GM12878 (cell line): ENCODE measurements around the gene RTN4. TPM values are rescaled to one million over a fixed set of nuclear protein-coding genes. Genes with fewer than 3 reads are reported as not detected.

Source experiments
- ATAC-seq: fragments of 200-7000 bp; cut with Tn5 transposase; 3 replicates; pipeline ENCODE4 v1.9.1; 2020; ENCODE audit warnings: mild to moderate bottlenecking, moderate library complexity
- BruUV-seq: library from RNA; stranded (reverse); fragments of 400-500 nt; replicated peaks from 2 replicates; lab custom pipeline; 2021; lab: Mats Ljungman, UMichigan
- CTCF ChIA-PET: fragments of 300-600 bp; sonication (Branson Sonifier 250); formaldehyde crosslinking; extraction: SDS; loops from one replicate; lab custom pipeline; 2021; ENCODE audit warnings: inconsistent platforms; lab: Yijun Ruan, JAX
- POLR2A ChIA-PET: fragments of 350-600 bp; formaldehyde crosslinking; extraction: SDS; loops from one replicate; lab custom pipeline; 2021; ENCODE audit warnings: inconsistent platforms; lab: Charles Lee
- RAD21 ChIA-PET: fragments of 300-600 bp; sonication (Branson Sonifier 250); formaldehyde crosslinking; loops from one replicate; lab custom pipeline; 2023; ENCODE audit warnings: antibody characterized with exemption; ENCODE audit not compliant: unreplicated experiment; lab: Charles Lee
- SMC1A ChIA-PET: fragments of 300-600 bp; sonication (Branson Sonifier 250); formaldehyde crosslinking; loops from one replicate; lab custom pipeline; 2023; ENCODE audit not compliant: unreplicated experiment, uncharacterized antibody; lab: Charles Lee
- DNase-seq: peaks from one replicate; pipeline ENCODE4 v3.0.0-alpha.2; 2011; ENCODE audit warnings: low read depth, low spot score
- FAIRE-seq: peaks from 3 replicates; lab custom pipeline; 2011; peaks lifted over from hg19 to GRCh38; lab: Jason Lieb, UNC
- H2AFZ ChIP-seq: 2 replicates; pipeline ENCODE4 v1.6.0; 2011; ENCODE audit warnings: low read depth, low read length, control low read depth; ENCODE audit not compliant: control insufficient read depth
- H3K27ac ChIP-seq: 2 replicates; pipeline ENCODE4 v1.5.1; 2011; ENCODE audit warnings: control low read depth; ENCODE audit not compliant: control insufficient read depth, insufficient read depth
- H3K27me3 ChIP-seq, 2 experiments: replicated peaks in 1 of 2; 2 replicates each; pipeline versions ENCODE4 v1.6.0 to v1.6.1; 2011; ENCODE audit warnings: low read length in 1 of 2; ENCODE audit not compliant: control insufficient read depth in 2 of 2, insufficient read depth in 2 of 2
- H3K36me3 ChIP-seq, 2 experiments: 2 replicates each; pipeline ENCODE4 v1.5.1; 2011; ENCODE audit warnings: low read length in 1 of 2; ENCODE audit not compliant: control insufficient read depth in 2 of 2, insufficient read depth in 2 of 2
- H3K4me1 ChIP-seq: 2 replicates; pipeline ENCODE4 v1.6.1; 2011; ENCODE audit warnings: mild to moderate bottlenecking, low read length, moderate library complexity, mixed read lengths; ENCODE audit not compliant: control insufficient read depth, insufficient read depth
- H3K4me2 ChIP-seq: 2 replicates; pipeline ENCODE4 v1.6.0; 2011; ENCODE audit warnings: control low read depth; ENCODE audit not compliant: control insufficient read depth, insufficient read depth
- H3K4me3 ChIP-seq: fragments of 200-600 bp; sonication (generic); 2 replicates; pipeline ENCODE4 v1.5.1; 2016
- H3K79me2 ChIP-seq: 2 replicates; pipeline ENCODE4 v1.6.0; 2011; ENCODE audit warnings: low read length; ENCODE audit not compliant: control insufficient read depth, insufficient read depth
- H3K9ac ChIP-seq: 2 replicates; pipeline ENCODE4 v1.8.0; 2011; ENCODE audit warnings: low read length, control low read depth, mixed read lengths; ENCODE audit not compliant: control insufficient read depth, insufficient read depth
- H3K9me3 ChIP-seq: replicated peaks from 3 replicates; pipeline ENCODE4 v1.5.1; 2011; ENCODE audit warnings: mild to moderate bottlenecking, low read length; ENCODE audit not compliant: control insufficient read depth, insufficient read depth
- H4K20me1 ChIP-seq: 2 replicates; pipeline ENCODE4 v1.6.0; 2011; ENCODE audit not compliant: control insufficient read depth, insufficient read depth
- FOXK2 ChIP-seq: fragments of 450-650 bp; IDR thresholded peaks from 2 replicates; pipeline ENCODE4 v1.6.1; 2017; ENCODE audit warnings: mild to moderate bottlenecking, moderate library complexity
- GATAD2B ChIP-seq: fragments of 450-650 bp; conservative IDR thresholded peaks from 2 replicates; pipeline ENCODE4 v1.6.1; 2017; ENCODE audit warnings: low read depth, mild to moderate bottlenecking, moderate library complexity
- HDAC6 ChIP-seq: fragments of 200-600 bp; sonication (generic); IDR thresholded peaks from one replicate; pipeline ENCODE4 v1.8.0; 2017; ENCODE audit warnings: antibody characterized with exemption; ENCODE audit not compliant: unreplicated experiment
- NKRF ChIP-seq: fragments of 450-650 bp; conservative IDR thresholded peaks from 2 replicates; pipeline ENCODE4 v1.6.1; 2017; ENCODE audit warnings: mild to moderate bottlenecking, moderate library complexity
- NR2F1 ChIP-seq: fragments of 450-650 bp; conservative IDR thresholded peaks from 2 replicates; pipeline ENCODE4 v1.6.1; 2017; ENCODE audit warnings: mild to moderate bottlenecking
- STAT3 ChIP-seq: IDR thresholded peaks from 2 replicates; pipeline ENCODE4 v1.6.1; 2011; ENCODE audit warnings: low read depth, low read length, improper control_type of control experiment
- ZNF207 ChIP-seq: fragments of 450-650 bp; IDR thresholded peaks from 2 replicates; pipeline ENCODE4 v1.6.1; 2014; ENCODE audit warnings: antibody characterized with exemption, mild to moderate bottlenecking, borderline replicate concordance
- in situ Hi-C: fragments of 300-500 bp; cut with MboI; formaldehyde crosslinking; loops from 9 replicates; pipeline ENCODE4 v1.14.3; 2018; ENCODE audit warnings: mixed read lengths
- intact Hi-C: fragments of 100-400 bp; cut with micrococcal nuclease; formaldehyde crosslinking; loops from one replicate; pipeline ENCODE4 v1.14.2; 2022; ENCODE audit not compliant: unreplicated experiment
- polyA plus RNA-seq, 11 experiments: library from polyadenylated mRNA; depleted of rRNA in 4 of 11; unstranded in 6 of 11; stranded (reverse) in 5 of 11; fragments of >200 nt; fragmentation: Nextera tagmentation in 4 of 11; fragmentation: Illumina TruSeq in 1 of 11; extraction: Ambion mirVana in 4 of 11; extraction: Trizol in 1 of 11; gene quantifications; 1 replicate in 1 of 11; 2 replicates in 10 of 11; pipeline versions ENCODE4 v1.2.1 to v1.2.3, GENCODE V29; 2011 to 2016; ENCODE audit warnings: inconsistent platforms in 2 of 11, missing spikeins in 2 of 11, low read depth in 1 of 11
- total RNA-seq, 4 experiments: library from RNA; depleted of rRNA in 3 of 4; stranded (reverse); fragments of >200 nt in 3 of 4; fragmentation: Illumina TruSeq in 1 of 4; extraction: Trizol in 1 of 4; gene quantifications; 2 replicates each; pipeline versions ENCODE4 v1.2.1 to v1.2.3, GENCODE V29; 2013 to 2021
- TF ChIP-seq, protein P1 (sequence below): fragments of 150-350 bp; IDR thresholded peaks from 2 replicates; pipeline ENCODE4 v1.6.1; 2016; ENCODE audit warnings: low read depth, low read length

The RTN4 gene
- total and polyA plus RNA-seq, 10 of the 15 experiments (the other 5 are each of a cell fraction or from before 2014, with no cell fraction given), result 56.0 to 133 (median 83.3) TPM

DNA sequence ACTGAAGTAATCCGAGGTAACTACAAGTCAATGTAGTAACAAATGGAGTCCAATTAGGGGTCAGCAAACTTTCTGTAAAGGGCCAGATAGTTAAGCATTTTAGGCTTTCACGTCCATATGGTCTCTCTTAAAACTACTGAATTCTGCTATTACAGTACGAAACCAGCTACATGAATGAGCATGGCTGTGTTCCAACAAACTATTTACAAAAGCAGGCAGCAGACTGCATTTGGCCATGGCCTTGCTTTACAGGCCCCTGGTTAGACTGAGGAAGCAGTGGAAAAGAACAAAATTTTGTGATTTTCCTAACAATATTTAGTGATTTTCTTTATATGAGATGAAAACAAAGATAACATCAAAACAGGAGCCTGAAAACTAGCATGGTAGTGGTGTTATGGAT, 64.0 kb downstream of the RTN4 start (continued):
- TF ChIP-seq ZNF207 (no peak), NR2F1 (no peak)
- TF ChIP-seq, protein P1, sequence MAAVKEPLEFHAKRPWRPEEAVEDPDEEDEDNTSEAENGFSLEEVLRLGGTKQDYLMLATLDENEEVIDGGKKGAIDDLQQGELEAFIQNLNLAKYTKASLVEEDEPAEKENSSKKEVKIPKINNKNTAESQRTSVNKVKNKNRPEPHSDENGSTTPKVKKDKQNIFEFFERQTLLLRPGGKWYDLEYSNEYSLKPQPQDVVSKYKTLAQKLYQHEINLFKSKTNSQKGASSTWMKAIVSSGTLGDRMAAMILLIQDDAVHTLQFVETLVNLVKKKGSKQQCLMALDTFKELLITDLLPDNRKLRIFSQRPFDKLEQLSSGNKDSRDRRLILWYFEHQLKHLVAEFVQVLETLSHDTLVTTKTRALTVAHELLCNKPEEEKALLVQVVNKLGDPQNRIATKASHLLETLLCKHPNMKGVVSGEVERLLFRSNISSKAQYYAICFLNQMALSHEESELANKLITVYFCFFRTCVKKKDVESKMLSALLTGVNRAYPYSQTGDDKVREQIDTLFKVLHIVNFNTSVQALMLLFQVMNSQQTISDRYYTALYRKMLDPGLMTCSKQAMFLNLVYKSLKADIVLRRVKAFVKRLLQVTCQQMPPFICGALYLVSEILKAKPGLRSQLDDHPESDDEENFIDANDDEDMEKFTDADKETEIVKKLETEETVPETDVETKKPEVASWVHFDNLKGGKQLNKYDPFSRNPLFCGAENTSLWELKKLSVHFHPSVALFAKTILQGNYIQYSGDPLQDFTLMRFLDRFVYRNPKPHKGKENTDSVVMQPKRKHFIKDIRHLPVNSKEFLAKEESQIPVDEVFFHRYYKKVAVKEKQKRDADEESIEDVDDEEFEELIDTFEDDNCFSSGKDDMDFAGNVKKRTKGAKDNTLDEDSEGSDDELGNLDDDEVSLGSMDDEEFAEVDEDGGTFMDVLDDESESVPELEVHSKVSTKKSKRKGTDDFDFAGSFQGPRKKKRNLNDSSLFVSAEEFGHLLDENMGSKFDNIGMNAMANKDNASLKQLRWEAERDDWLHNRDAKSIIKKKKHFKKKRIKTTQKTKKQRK, result no peak

- Histone ChIP-seq H3K4me2 (no peak overlapping the region), H3K27me3 (no peaks in the 10 kb centered on the region), H3K4me1 (no peaks in the 10 kb centered on the region), H3K79me2 (peaks cover 1% of the 10 kb centered on the region), H3K9me3 (no peaks in the 10 kb centered on the region), H2AFZ (no peak overlapping the region), H4K20me1 (no peaks in the 10 kb centered on the region), H3K27ac (no peak overlapping the region), H3K36me3 (peaks cover 0 to 12% of the 10 kb centered on the region in 2 experiments; a peak in 3 of 4 replicates), H3K4me3 (no peak overlapping the region), H3K9ac (no peak overlapping the region)
- TF ChIP-seq STAT3, result no peak
- no peak for TF ChIP-seq HDAC6
- no peak for TF ChIP-seq GATAD2B
- no peak for TF ChIP-seq FOXK2
- TF ChIP-seq NKRF, result no peak
- no TSS peak for BruUV-seq
- ChIA-PET RAD21 (no interaction called here), SMC1A (interaction anchor here (1.0 to 2.2 kb wide), 2 partner anchors 9 to 10 kb away, joined by 3 to 9 read pairs; no protein-coding TSS in a partner anchor), POLR2A (no interaction called here), CTCF (interaction anchor here (1.7 to 1.9 kb wide), 3 partner anchors 10 to 30 kb away, joined by 4 to 7 read pairs (median 4); no protein-coding TSS in a partner anchor)
- ATAC-seq (no peak), FAIRE-seq (no peak), DNase-seq (no peak)
- intact Hi-C loops (no loop called here), in situ Hi-C loops (no loop called here)
Observed at GRCh38 chr2:54984476-54984875, 65.8 kb downstream of the RTN4 start.
